ENCODE results near the gene DNASE1L2.

DNA sequence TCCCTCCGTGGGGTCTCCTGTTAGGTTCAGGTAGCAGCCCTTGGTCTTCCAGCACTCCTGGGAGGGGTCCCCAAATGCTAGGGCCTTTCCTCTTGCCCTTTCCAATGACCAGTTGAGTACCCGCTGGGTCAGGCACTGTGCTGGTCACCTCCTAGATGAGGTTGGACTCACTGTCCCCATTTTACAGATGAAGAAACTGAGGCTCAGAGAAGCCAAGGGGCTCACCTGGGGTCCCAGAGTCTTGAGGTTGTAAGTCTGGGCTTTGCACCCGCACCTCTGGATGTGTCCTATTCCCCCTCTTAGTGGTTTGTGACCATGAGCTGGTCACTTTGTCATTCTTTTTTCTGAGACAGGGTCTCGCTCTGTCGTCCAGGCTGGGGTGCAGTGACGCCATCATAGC is 38.5 kb upstream of the DNASE1L2 start:
- TF ChIP-seq CTCF (conservative IDR thresholded peaks at IDR 0.05; ENCODE audit: low read depth, low read length) (no peak), EZH2 (IDR thresholded peaks at IDR 0.05; ENCODE audit: borderline replicate concordance, low read depth, low read length, poor library complexity, severe bottlenecking) (no peak)

Measured in A673 (cell line).